GM18951 (cell line): ENCODE measurements around the gene ADPRS.

ENCODE experiments used
- POLR2A ChIP-seq: IDR thresholded peaks from 4 replicates; pipeline ENCODE4 v1.6.1; 2011; ENCODE audit warnings: mild to moderate bottlenecking; ENCODE audit not compliant: insufficient read length, insufficient read depth; ENCODE audit errors: extremely low read depth
- in situ Hi-C: fragments of 300-500 bp; cut with MboI; formaldehyde crosslinking; loops from one replicate; pipeline ENCODE4 v1.12.0; 2022; ENCODE audit warnings: low sequenced_read_pairs, mixed read lengths, inconsistent platforms; ENCODE audit not compliant: unreplicated experiment

Gene ADPRS

GRCh38 chr1:36124404-36125128 lies 35.9 kb downstream of the ADPRS start:
- no peak for TF ChIP-seq POLR2A
- in situ Hi-C loops: no loop called here

GRCh38 chr1:36125129-36125991 lies 36.7 kb downstream of the ADPRS start, which contains the start of gene COL8A2:
COL8A2 (minus strand) TSS chr1:36125222; CDS start chr1:36100242, 24,980 bp downstream.
- no peak for TF ChIP-seq POLR2A
- in situ Hi-C loops: no loop called here

GRCh38 chr1:36126005-36126716 lies 37.5 kb downstream of the ADPRS start:
- TF ChIP-seq POLR2A: no peak
- in situ Hi-C loops: no loop called here

GRCh38 chr1:36126797-36127500 lies 38.3 kb downstream of the ADPRS start:
- in situ Hi-C loops: no loop called here
- no peak for TF ChIP-seq POLR2A

- in situ Hi-C loops: no loop called here
Measured at GRCh38 chr1:36128126-36128904, 39.6 kb downstream of the ADPRS start.

GRCh38 chr1:36128905-36129206 lies 40.2 kb downstream of the ADPRS start:
- no peak for TF ChIP-seq POLR2A
- in situ Hi-C loops: no loop called here

More at GRCh38 chr1:36128126-36128904, 39.6 kb downstream of the ADPRS start:
- no peak for TF ChIP-seq POLR2A

GRCh38 chr1:36132029-36132428 lies 43.3 kb downstream of the ADPRS start:
- in situ Hi-C loops: no loop called here
- no peak for TF ChIP-seq POLR2A

- no peak for TF ChIP-seq POLR2A
- in situ Hi-C loops: no loop called here
Measured at GRCh38 chr1:36133484-36133883, 44.8 kb downstream of the ADPRS start.

GRCh38 chr1:36134031-36134430 lies 45.3 kb downstream of the ADPRS start:
- in situ Hi-C loops: no loop called here
- TF ChIP-seq POLR2A: no peak

GRCh38 chr1:36134505-36135329 lies 46.0 kb downstream of the ADPRS start:
- TF ChIP-seq POLR2A: no peak
- in situ Hi-C loops: no loop called here

GRCh38 chr1:36135330-36135667 lies 46.6 kb downstream of the ADPRS start:
- TF ChIP-seq POLR2A: no peak
- in situ Hi-C loops: no loop called here

GRCh38 chr1:36135796-36136195 lies 47.1 kb downstream of the ADPRS start:
- TF ChIP-seq POLR2A: no peak
- in situ Hi-C loops: no loop called here

- TF ChIP-seq POLR2A: no peak
- in situ Hi-C loops: no loop called here
Measured at GRCh38 chr1:36136535-36136934, 47.8 kb downstream of the ADPRS start.
